Measurements from ENCODE around the gene ADARB2.
"Not testable (repeated sequence)": the region's sequence is repeated elsewhere in the genome, so short reads cannot be mapped to it uniquely, and the experiment has no call there.

Gene ADARB2

GRCh38 chr10:1333981-1334380, 403.3 kb downstream of the ADARB2 start:
- DNase-seq: no peak
- no peak for TF ChIP-seq CTCF (IDR thresholded peaks at IDR 0.05; ENCODE audit: low read depth, low read length)

GRCh38 chr10:1331560-1331959, 405.8 kb downstream of the ADARB2 start:
- Histone ChIP-seq H3K9me3 (no peaks in the 10 kb centered on the region), H3K36me3 (no peaks in the 10 kb centered on the region), H3K27me3 (no peaks in the 10 kb centered on the region), H3K4me1 (no peaks in the 10 kb centered on the region), H3K4me3 (ENCODE audit: low read depth, low read length) (no peak overlapping the region)
- TF ChIP-seq CTCF (IDR thresholded peaks at IDR 0.05; ENCODE audit: low read depth, low read length): no peak
- DNase-seq: no peak

More at GRCh38 chr10:1333981-1334380, 403.3 kb downstream of the ADARB2 start:
- no peak overlapping the region for H3K4me3 ChIP-seq (ENCODE audit: low read depth, low read length)
- H3K4me1 ChIP-seq: no peaks in the 10 kb centered on the region
- H3K9me3 ChIP-seq: no peaks in the 10 kb centered on the region
- no peaks in the 10 kb centered on the region for H3K36me3 ChIP-seq
- no peaks in the 10 kb centered on the region for H3K27me3 ChIP-seq

GRCh38 chr10:1329622-1330021, 407.7 kb downstream of the ADARB2 start:
- no peak for DNase-seq
- no peak for TF ChIP-seq CTCF (IDR thresholded peaks at IDR 0.05; ENCODE audit: low read depth, low read length)
- no peaks in the 10 kb centered on the region for H3K4me1 ChIP-seq
- H3K27me3 ChIP-seq: no peaks in the 10 kb centered on the region
- H3K4me3 ChIP-seq (ENCODE audit: low read depth, low read length): no peak overlapping the region
- H3K9me3 ChIP-seq: no peaks in the 10 kb centered on the region
- H3K36me3 ChIP-seq: no peaks in the 10 kb centered on the region

- no peak for TF ChIP-seq CTCF (IDR thresholded peaks at IDR 0.05; ENCODE audit: low read depth, low read length)
- no peaks in the 10 kb centered on the region for H3K27me3 ChIP-seq
Measured at GRCh38 chr10:1328981-1329614, 408.2 kb downstream of the ADARB2 start.

GRCh38 chr10:1328161-1328823, 409.0 kb downstream of the ADARB2 start:
- Histone ChIP-seq H3K4me3 (ENCODE audit: low read depth, low read length) (no peak overlapping the region), H3K4me1 (no peaks in the 10 kb centered on the region), H3K27me3 (no peaks in the 10 kb centered on the region), H3K36me3 (no peaks in the 10 kb centered on the region), H3K9me3 (no peaks in the 10 kb centered on the region)
- TF ChIP-seq CTCF (IDR thresholded peaks at IDR 0.05; ENCODE audit: low read depth, low read length): no peak
- no peak for DNase-seq

More at GRCh38 chr10:1328981-1329614, 408.2 kb downstream of the ADARB2 start:
- no peaks in the 10 kb centered on the region for H3K9me3 ChIP-seq
- H3K36me3 ChIP-seq: no peaks in the 10 kb centered on the region
- no peak for DNase-seq
- H3K4me1 ChIP-seq: no peaks in the 10 kb centered on the region
- no peak overlapping the region for H3K4me3 ChIP-seq (ENCODE audit: low read depth, low read length)

GRCh38 chr10:1327759-1328158, 409.6 kb downstream of the ADARB2 start:
- no peaks in the 10 kb centered on the region for H3K36me3 ChIP-seq

GRCh38 chr10:1326514-1326913, 410.8 kb downstream of the ADARB2 start:
- not testable (repeated sequence) for H3K4me1 ChIP-seq

More at GRCh38 chr10:1327759-1328158, 409.6 kb downstream of the ADARB2 start:
- H3K9me3 ChIP-seq: no peaks in the 10 kb centered on the region
- H3K27me3 ChIP-seq: no peaks in the 10 kb centered on the region
- no peaks in the 10 kb centered on the region for H3K4me1 ChIP-seq
- no peak for TF ChIP-seq CTCF (IDR thresholded peaks at IDR 0.05; ENCODE audit: low read depth, low read length)
- DNase-seq: no peak
- H3K4me3 ChIP-seq (ENCODE audit: low read depth, low read length): no peak overlapping the region

More at GRCh38 chr10:1326514-1326913, 410.8 kb downstream of the ADARB2 start:
- H3K36me3 ChIP-seq; H3K27me3 ChIP-seq; H3K4me3 ChIP-seq (ENCODE audit: low read depth, low read length); H3K9me3 ChIP-seq; DNase-seq: not testable (repeated sequence)

All from BE2C (cell line).